OCI-LY7 (cell line): Measurements from ENCODE around the gene BFAR. TPM values are rescaled to one million over a fixed set of nuclear protein-coding genes. Genes with fewer than 3 reads are reported as not detected.
A peak's percentile ranks its signal among the peaks of the same experiment; 100 is the strongest.

Experiments
- BruUV-seq: library from RNA; stranded (reverse); fragments of 400-500 nt; replicated peaks from 2 replicates; lab custom pipeline; 2021; lab: Mats Ljungman, UMichigan
- CTCF ChIA-PET: fragments of 300-600 bp; sonication (Branson Sonifier 250); formaldehyde crosslinking; loops from one replicate; lab custom pipeline; 2022; ENCODE audit warnings: antibody characterized with exemption; ENCODE audit not compliant: unreplicated experiment; lab: Charles Lee
- POLR2A ChIA-PET: fragments of 300-600 bp; sonication (Branson Sonifier 250); formaldehyde crosslinking; loops from one replicate; lab custom pipeline; 2022; ENCODE audit warnings: antibody characterized with exemption; lab: Charles Lee
- DNase-seq: peaks from one replicate; pipeline ENCODE4 v3.0.0-alpha.2; 2015; ENCODE audit warnings: low spot score
- H2AFZ ChIP-seq: fragments of 200-600 bp; sonication (generic), shearing (Covaris generic); 2 replicates; pipeline ENCODE4 v1.6.1; 2014; ENCODE audit warnings: mild to moderate bottlenecking, antibody characterized with exemption, low read length, moderate library complexity
- H3K27ac ChIP-seq: fragments of 200-600 bp; sonication (generic); 2 replicates; pipeline ENCODE4 v1.5.1; 2014; ENCODE audit warnings: mixed run types, low read depth, mild to moderate bottlenecking, moderate library complexity, low read length, inconsistent platforms; ENCODE audit not compliant: poor library complexity, severe bottlenecking
- H3K36me3 ChIP-seq: fragments of 200-600 bp; sonication (generic); 2 replicates; pipeline ENCODE4 v1.6.1; 2014; ENCODE audit warnings: mild to moderate bottlenecking, antibody characterized with exemption, low read length, moderate library complexity, mixed read lengths; ENCODE audit not compliant: insufficient read depth
- H3K4me1 ChIP-seq: fragments of 200-600 bp; sonication (generic); 2 replicates; pipeline ENCODE4 v1.5.1; 2014; ENCODE audit warnings: mild to moderate bottlenecking, low read length; ENCODE audit not compliant: insufficient read depth, poor library complexity, severe bottlenecking
- H3K4me2 ChIP-seq: fragments of 200-600 bp; sonication (generic); 2 replicates; pipeline ENCODE4 v1.6.1; 2014; ENCODE audit warnings: mild to moderate bottlenecking, low read length
- H3K4me3 ChIP-seq: fragments of 200-600 bp; sonication (generic); 2 replicates; pipeline ENCODE4 v1.5.1; 2014; ENCODE audit warnings: mild to moderate bottlenecking, low read depth, low read length; ENCODE audit not compliant: poor library complexity, severe bottlenecking
- H3K79me2 ChIP-seq: fragments of 200-600 bp; sonication (generic); 2 replicates; pipeline ENCODE4 v1.6.1; 2016; ENCODE audit warnings: low read depth, mild to moderate bottlenecking, low read length, moderate library complexity, mixed read lengths; ENCODE audit not compliant: insufficient read depth
- H3K9me2 ChIP-seq: fragments of 200-600 bp; sonication (generic); 2 replicates; pipeline ENCODE4 v1.6.1; 2016; ENCODE audit warnings: mild to moderate bottlenecking, low read length, mixed read lengths; ENCODE audit not compliant: insufficient read depth
- H3K9me3 ChIP-seq: fragments of 200-600 bp; sonication (generic); 2 replicates; pipeline ENCODE4 v1.6.1; 2014; ENCODE audit warnings: mild to moderate bottlenecking, mixed run types, low read length, mixed read lengths
- H4K20me1 ChIP-seq: fragments of 200-600 bp; sonication (generic); 2 replicates; pipeline ENCODE4 v1.6.1; 2014; ENCODE audit warnings: mild to moderate bottlenecking, antibody characterized with exemption, low read length, moderate library complexity, mixed read lengths; ENCODE audit not compliant: insufficient read depth
- CTCF ChIP-seq: fragments of 200-600 bp; sonication (generic); conservative IDR thresholded peaks from 2 replicates; pipeline ENCODE4 v1.5.1; 2014; ENCODE audit warnings: mild to moderate bottlenecking, antibody characterized with exemption, low read length, moderate library complexity, mixed read lengths
- EZH2phosphoT487 ChIP-seq: fragments of 200-600 bp; sonication (generic); IDR thresholded peaks from 2 replicates; pipeline ENCODE4 v1.6.1; 2018; ENCODE audit warnings: low read depth, borderline replicate concordance, mild to moderate bottlenecking, mixed run types, antibody characterized with exemption, low read length, moderate library complexity, mixed read lengths
- intact Hi-C: fragments of 100-400 bp; cut with micrococcal nuclease; formaldehyde crosslinking; loops from one replicate; pipeline ENCODE4 v1.10.0; 2022; ENCODE audit not compliant: unreplicated experiment
- total RNA-seq, 2 experiments: library from RNA; depleted of rRNA in 1 of 2; stranded (reverse); fragments of >200 nt in 1 of 2; shearing (Covaris generic) in 1 of 2; gene quantifications; 2 replicates each; pipeline ENCODE4 v1.2.3, GENCODE V29; 2014 to 2022

Gene BFAR
- total RNA-seq, 2 experiments from 2014 or later = 36.7 to 63.4 TPM

GRCh38 chr16:14586637-14587305 is 46.0 kb upstream of the BFAR start:
- peaks cover 14% of the 10 kb centered on the region for H3K4me1 ChIP-seq
- ChIA-PET POLR2A (interaction anchor here (0.6 to 1.0 kb wide), 3 partner anchors 20 to 42 kb away, joined by 3 to 4 read pairs (median 3); no protein-coding TSS in a partner anchor), CTCF (no interaction called here)

GRCh38 chr16:14600164-14600563 is 32.6 kb upstream of the BFAR start:
- H3K79me2 ChIP-seq = peaks cover 21% of the 10 kb centered on the region
- peaks cover 4% of the 10 kb centered on the region; the same call in 1 of the 2 replicates for H4K20me1 ChIP-seq
- intact Hi-C loops = loop anchor here (2.0 kb wide), 1 partner anchor 299 kb away; no protein-coding TSS in a partner anchor
- POLR2A ChIA-PET = interaction anchor here (1.3 kb wide), 1 partner anchor 34 kb away, joined by 3 read pairs; no protein-coding TSS in a partner anchor
- H2AFZ ChIP-seq = no peak overlapping the region
- H3K9me2 ChIP-seq = no peaks in the 10 kb centered on the region
- peak overlapping the region; percentile 19 for H3K27ac ChIP-seq
- H3K9me3 ChIP-seq = no peaks in the 10 kb centered on the region
- no TSS peak for BruUV-seq
- peaks cover 96% of the 10 kb centered on the region for H3K36me3 ChIP-seq
- peaks cover 17% of the 10 kb centered on the region for H3K4me1 ChIP-seq
- CTCF ChIA-PET = no interaction called here
- TF ChIP-seq EZH2phosphoT487 (no peak), CTCF (peak; percentile 79)
- H3K4me2 ChIP-seq = no peak overlapping the region
- DNase-seq = peak; percentile 47
- H3K4me3 ChIP-seq = no peak overlapping the region

More at GRCh38 chr16:14586637-14587305, 46.0 kb upstream of the BFAR start:
- TF ChIP-seq CTCF = no peak
- no peak for TF ChIP-seq EZH2phosphoT487
- Histone ChIP-seq H3K27ac (no peak overlapping the region), H3K9me2 (no peaks in the 10 kb centered on the region), H2AFZ (no peak overlapping the region), H4K20me1 (0 out of 2 replicates have a peak, but pooled peaks cover 6% of the 10 kb centered on the region), H3K9me3 (peaks cover 9% of the 10 kb centered on the region; the same call in 1 of the 2 replicates), H3K4me3 (no peak overlapping the region), H3K4me2 (peak overlapping the region; percentile 14; the same call in 1 of the 2 replicates), H3K79me2 (peaks cover 3% of the 10 kb centered on the region; the same call in 1 of the 2 replicates), H3K36me3 (peaks cover 100% of the 10 kb centered on the region)
- intact Hi-C loops = no loop called here
- BruUV-seq = no TSS peak
- no peak for DNase-seq
